Hypothalamus (tissue), 51 donors: ENCODE results near the gene HSPA9.
"Not testable (repeated sequence)": the region's sequence is repeated elsewhere in the genome, so short reads cannot be mapped to it uniquely, and the experiment has no call there.

Experiments used
- DNase-seq, 51 donors: peaks; one replicate each; lab custom pipeline; 2025; lab: John Stamatoyannopoulos, UW

HSPA9 gene

DNA sequence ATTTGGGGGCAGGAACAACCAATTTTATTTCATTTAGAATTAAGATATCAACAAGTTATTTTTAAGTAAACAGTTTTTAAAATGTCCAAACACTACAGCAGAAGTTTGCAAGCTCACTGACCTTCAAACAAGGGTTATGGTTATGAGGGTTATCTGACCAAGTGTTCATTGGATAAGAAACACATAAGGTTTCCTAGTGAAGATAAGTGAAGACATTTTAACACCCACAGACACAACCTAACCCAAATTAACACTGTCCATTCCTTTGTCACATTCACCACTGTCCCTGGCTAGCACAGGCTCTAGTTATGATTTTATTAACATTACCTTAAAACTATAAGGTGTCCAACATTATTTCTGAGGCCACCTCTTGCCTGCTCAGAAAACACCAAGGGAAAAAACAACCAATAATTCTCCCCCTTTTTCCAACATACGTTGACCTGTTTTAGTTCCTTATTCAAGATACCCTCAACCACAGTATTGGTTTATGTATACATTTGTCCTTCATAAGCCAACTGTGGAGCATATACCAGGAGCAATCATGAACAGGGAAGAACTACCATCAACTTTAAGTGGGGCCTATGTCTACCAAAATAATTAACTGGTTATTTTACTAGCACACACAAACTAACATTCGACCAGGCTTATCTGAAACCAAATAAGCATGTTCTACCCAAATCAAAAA lies 36.1 kb downstream of the HSPA9 start:
- no peak for DNase-seq

- no peak for DNase-seq
Observed at GRCh38 chr5:138536665-138537315, 38.4 kb downstream of the HSPA9 start.

DNA sequence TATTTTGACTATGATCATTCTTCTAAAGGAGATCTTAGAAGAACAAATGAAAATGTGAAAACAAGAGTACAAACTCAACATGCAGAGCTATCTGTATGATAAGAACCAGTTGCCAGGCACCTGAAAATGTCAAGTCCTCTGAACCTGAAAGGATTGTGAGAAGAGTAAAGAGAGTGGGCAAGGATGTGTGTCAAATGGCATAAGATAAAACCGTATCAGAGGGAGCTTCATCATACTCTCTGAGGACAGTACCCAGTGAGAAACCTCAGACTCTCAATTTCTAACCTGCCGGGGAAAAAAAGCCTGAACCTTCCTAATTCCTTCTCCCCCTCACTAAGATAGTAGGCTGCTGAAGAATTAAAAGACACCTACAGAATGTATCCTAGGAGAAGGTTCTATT lies 39.0 kb downstream of the HSPA9 start:
- no peak for DNase-seq

DNA sequence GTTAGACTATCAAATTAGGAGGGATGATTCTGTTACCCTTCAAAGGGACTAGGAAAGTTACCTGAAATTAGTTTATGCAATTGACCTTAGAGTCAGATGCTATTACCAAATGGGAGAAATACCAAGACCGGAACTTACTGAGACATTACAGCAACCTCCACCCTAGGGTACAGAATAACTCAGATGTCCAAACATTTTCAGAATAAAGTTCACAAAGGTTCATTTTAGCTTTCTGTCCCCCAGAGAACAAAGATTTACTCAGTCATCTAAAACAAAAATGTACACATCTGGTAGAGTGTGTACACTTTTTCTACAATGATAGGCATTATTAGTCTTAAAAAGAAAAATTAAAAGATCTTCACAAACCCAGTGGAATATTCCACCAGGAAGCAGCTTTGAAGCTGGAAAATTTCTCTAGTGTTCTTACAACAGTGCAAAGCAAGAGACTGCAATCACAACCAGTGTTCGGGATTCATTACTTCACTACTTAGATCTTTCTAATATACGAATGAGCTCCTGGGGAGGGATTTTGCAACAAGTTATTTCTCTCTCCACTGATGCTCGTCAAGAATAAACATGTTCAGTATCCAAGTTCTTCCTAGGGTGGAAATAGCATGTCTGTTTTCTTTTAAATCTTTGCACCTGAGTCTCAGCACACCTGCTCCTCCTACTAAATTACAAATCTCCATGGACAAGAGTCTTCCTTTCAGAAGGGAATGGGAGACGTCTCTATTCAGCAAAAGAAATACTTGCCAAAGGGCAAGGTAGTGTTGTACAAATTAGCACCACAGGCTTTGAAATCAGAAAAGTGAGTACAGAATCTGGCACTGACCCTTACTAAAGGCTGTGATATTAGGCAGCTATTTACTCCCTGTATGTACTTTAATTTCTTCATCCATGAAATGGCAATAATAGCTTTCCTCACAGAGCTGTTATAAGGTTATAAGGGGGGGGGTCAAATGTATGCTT lies 40.9 kb downstream of the HSPA9 start:
- no peak for DNase-seq

DNA sequence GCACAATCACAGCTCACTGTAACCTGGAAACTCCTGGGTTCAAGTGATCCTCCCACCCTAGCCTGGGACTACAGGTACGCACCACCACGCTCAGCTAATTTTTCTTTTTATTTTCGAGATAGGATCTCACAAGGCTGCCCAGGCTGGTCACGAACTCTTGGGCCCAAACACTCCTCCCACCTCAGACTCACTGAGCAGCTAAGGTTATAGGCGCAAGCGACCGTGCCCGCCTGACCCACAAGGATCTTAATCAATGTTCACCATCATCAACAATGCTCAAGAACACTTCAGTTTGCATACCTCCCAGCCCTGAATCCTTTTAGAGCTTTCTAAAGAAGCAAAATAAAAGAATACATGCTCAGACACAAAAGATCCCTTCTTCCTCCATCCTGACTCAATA lies 45.4 kb downstream of the HSPA9 start:
- DNase-seq = no peak

GRCh38 chr5:138528744-138529469 lies 46.3 kb downstream of the HSPA9 start:
- DNase-seq = no peak

DNA sequence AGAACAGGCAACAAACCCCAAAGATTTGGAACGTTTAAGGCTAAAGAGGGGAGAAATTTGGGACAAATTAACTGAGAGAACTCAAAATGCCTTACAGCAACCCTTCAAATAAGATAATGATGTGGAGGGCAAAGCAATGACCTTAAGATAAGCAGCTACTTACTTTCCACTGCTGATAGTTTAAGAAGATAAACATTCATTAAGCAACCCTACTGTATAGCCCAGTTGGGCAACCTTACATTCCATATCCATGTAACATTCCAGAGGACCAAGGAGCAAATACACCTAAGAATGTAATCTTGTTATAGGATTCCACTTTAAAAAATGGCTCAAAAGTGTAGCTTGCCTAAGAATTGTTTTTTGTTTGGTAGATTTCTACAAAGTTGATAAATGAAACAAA lies 47.0 kb downstream of the HSPA9 start:
- DNase-seq = no peak

- DNase-seq = no peak
Observed at GRCh38 chr5:138527170-138527569, 48.0 kb downstream of the HSPA9 start.

GRCh38 chr5:138523406-138523805 lies 51.8 kb downstream of the HSPA9 start:
- DNase-seq = no peak

GRCh38 chr5:138520971-138521370 lies 54.2 kb downstream of the HSPA9 start:
- no peak for DNase-seq

- DNase-seq = no peak
Observed at GRCh38 chr5:138517437-138517836, 57.8 kb downstream of the HSPA9 start.

DNA sequence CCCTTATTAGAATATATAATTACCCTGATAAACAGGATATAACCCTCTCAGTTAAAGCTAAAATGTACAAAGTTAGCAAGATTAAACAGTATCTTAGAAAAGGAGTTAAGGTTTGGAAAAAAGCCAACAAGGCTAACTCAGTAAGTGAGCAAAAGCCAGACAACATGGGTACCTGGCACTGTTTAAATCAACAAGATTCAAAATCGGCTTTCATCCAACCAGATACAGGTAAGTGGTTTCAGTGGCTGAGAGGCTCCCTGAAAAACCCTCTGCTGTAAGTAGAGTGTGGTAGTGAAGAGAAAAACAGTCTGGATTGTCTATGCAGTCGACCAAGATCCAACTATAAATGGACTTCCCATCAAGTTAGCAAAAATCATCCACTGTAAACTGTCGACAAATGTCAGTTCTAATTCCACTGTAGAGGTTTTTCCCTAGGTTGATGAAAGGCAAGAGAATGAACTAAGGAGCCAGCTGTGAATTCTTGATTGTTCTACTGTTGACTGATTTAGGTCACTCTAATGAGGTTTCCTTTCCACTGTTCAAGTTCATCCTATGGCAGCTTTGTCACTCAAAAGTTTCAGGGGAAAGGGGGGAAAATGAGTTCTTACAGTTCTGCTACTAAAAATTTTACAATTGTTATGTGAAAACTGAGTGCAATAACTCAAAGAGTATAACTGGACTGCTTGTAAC lies 59.5 kb downstream of the HSPA9 start:
- DNase-seq = no peak

- DNase-seq = no peak
Observed at GRCh38 chr5:138514021-138514420, 61.2 kb downstream of the HSPA9 start.

DNA sequence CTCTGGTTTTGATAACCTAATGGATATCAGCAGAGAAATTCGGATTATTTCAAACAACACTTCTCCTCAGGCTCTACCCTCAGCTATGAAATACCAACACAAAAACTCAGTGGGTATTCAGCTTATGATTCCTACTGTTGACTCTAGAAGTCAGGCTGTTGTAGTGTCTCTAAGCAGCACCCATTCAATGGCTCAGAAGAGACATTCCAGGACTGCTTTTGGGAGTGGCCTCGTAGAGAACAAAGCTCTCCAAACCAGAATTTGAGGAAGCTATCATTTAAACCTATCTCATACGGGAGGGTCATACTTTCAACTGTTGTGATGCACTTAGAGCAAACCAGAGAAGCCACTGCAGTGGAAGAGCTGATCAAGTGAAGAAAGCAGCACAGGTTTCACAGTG lies 66.2 kb downstream of the HSPA9 start:
- DNase-seq = no peak

DNA sequence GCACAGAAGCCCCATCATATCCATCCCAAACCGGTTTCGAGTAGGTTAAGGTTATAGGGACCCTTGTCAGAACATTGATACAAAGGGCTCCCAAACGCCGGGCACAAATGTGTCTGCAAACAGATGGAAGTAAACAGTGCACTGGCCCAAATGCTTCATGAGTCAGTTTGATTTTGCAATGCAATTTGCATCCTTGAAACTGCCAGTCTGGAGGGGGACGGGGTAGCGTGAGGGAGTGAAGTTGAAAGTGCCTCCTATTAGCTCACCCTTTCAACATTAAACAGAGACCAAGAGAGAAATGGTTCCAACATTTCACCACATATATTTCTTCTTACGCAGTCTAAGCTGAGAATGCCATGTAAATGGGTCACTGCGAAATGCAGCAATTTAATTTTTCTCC lies 67.7 kb downstream of the HSPA9 start:
- not testable (repeated sequence) for DNase-seq

DNA sequence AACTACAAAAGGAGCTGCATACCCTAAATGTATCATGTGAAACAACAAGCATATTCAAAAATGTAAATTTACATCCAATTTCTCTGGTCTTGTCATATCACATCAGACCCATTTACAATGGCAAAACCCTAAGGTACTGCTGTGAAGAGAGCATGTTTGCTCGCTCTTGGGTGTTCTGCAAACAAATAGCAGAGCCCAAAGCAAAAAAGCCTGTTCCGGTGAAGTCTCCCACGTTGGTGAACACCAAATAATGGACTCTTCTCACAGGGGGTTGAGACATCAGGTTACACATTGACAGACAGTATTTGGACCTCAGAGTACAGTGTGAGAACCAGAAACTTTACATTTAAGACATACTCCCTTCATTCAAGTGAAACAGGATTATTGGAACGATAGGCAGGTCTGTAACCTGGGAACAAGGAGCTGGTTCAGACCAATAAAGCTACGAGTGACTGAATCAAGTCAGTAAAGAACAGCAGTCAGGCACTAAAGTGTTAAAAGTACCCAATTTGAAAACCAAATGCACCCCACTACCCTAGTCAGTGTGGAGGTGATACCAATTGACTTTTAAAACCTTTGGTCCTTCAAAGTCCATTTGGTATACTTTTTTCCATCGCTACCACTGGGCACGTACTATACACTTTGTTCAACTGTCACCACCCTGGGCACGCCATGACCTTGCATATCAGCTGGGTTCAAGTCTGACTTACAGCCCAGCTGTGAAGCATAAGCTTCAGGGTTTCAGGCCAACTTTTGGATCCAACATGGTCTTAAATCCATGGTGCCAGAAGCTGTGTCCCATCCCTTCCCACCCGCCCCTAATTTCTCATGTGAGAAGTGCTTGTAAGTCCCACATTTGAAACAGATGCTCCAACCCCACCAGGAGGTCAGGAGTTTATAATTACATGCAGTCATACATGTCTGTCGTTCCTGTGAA lies 68.6 kb downstream of the HSPA9 start:
- no peak for DNase-seq

DNA sequence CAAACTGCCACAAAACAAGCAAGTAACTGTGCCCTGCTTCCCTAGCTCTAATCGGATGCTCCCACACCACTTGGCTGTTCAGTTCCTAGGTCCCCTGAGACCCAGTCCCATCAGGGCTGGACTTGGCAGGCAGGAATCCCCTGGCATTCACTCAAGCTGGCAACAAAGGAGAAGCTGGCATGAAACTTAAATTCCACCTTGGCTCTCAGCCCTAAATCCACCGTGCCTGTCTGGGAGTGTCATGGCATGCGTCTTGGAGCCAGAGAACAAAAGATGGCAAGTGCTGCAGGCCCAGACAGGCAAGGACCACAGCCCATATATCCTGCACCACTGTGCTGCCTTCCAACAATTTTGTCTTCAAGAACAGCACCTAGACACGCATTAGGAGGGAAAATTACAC lies 70.4 kb downstream of the HSPA9 start:
- DNase-seq = peak in 18 of 51 donors; percentile 3 to 54 (median 22)
